ENCODE results near the gene IL4R. TPM values are rescaled to one million over a fixed set of nuclear protein-coding genes. Genes with fewer than 3 reads are reported as not detected.

IL4R gene
- total and polyA plus RNA-seq, 10 of the 15 experiments (the other 5 are each of a cell fraction or from before 2014, with no cell fraction given): 2.6 to 70.4 (median 36.6) TPM

GRCh38 chr16:27408012-27408601 is 94.3 kb downstream of the IL4R start (continued):
- TF ChIP-seq E2F8 (IDR thresholded peaks at IDR 0.05; ENCODE audit: low read depth, partially characterized antibody) (no peak), MAX (IDR thresholded peaks at IDR 0.05; ENCODE audit: low read depth, low read length) (no peak), MEF2A (IDR thresholded peaks at IDR 0.05; ENCODE audit: insufficient read depth, low read depth, low read length) (no peak), HDGF (IDR thresholded peaks at IDR 0.05) (no peak), USF2 (IDR thresholded peaks at IDR 0.05; ENCODE audit: borderline replicate concordance, low read depth, low read length) (no peak), NRF1 (conservative IDR thresholded peaks at IDR 0.05; ENCODE audit: low read depth, low read length) (no peak), PAX8 (IDR thresholded peaks at IDR 0.05) (no peak), SMC3 (IDR thresholded peaks at IDR 0.05; ENCODE audit: borderline replicate concordance, low read length) (no peak), JUNB (IDR thresholded peaks at IDR 0.05) (0 out of 2 replicates have a peak, but pooled peaks have one; percentile 45), STAT1 (conservative IDR thresholded peaks at IDR 0.05) (no peak), SREBF1 (IDR thresholded peaks at IDR 0.05; ENCODE audit: low read length) (no peak), ZNF622 (IDR thresholded peaks at IDR 0.05) (no peak), NFYB (IDR thresholded peaks at IDR 0.05; ENCODE audit: insufficient read depth, low read depth, low read length) (no peak), TARDBP (IDR thresholded peaks at IDR 0.05; ENCODE audit: borderline replicate concordance) (no peak), CHD2 (IDR thresholded peaks at IDR 0.05; ENCODE audit: borderline replicate concordance, low read depth, low read length) (no peak), YY1 (IDR thresholded peaks at IDR 0.05; ENCODE audit: low read depth, low read length) (0 out of 2 replicates have a peak, but pooled peaks have one; percentile 31), CBX5 (IDR thresholded peaks at IDR 0.05; ENCODE audit: low read depth) (no peak), ZNF274 (IDR thresholded peaks at IDR 0.05; ENCODE audit: insufficient read depth, insufficient read length) (no peak), EP300 (IDR thresholded peaks at IDR 0.05; ENCODE audit: borderline replicate concordance in 1 of 2, control insufficient read depth in 1 of 2, low read depth in 2 of 2, low read length in 2 of 2) (peak in 1 of 2 experiments; percentile 11; a peak in 1 of 4 replicates), DPF2 (IDR thresholded peaks at IDR 0.05) (peak; percentile 94), BRCA1 (IDR thresholded peaks at IDR 0.05; ENCODE audit: low read depth, low read length) (no peak), RELA (IDR thresholded peaks at IDR 0.05; ENCODE audit: borderline replicate concordance, partially characterized antibody) (no peak), SKIL (IDR thresholded peaks at IDR 0.05; ENCODE audit: low read depth, poor library complexity, severe bottlenecking) (no peak), NR2F1 (conservative IDR thresholded peaks at IDR 0.05) (no peak), RAD51 (IDR thresholded peaks at IDR 0.05) (no peak), ATF3 (IDR thresholded peaks at IDR 0.05; ENCODE audit: borderline replicate concordance, extremely low read depth, low read depth, low read length) (no peak), IKZF2 (IDR thresholded peaks at IDR 0.05) (no peak)
